Adrenal gland (tissue), 5 donors: Measurements from ENCODE around the gene CCDC146.

ENCODE experiments used
- CTCF ChIP-seq, 6 experiments: fragments of 450-650 bp in 4 of 6; fragments of 200-600 bp in 2 of 6; sonication (generic) in 1 of 6; IDR thresholded peaks; 1 replicate in 5 of 6; 2 replicates in 1 of 6; pipeline versions ENCODE4 v1.5.1 to v1.8.0; 2016 to 2021; ENCODE audit warnings: antibody characterized with exemption in 6 of 6, mild to moderate bottlenecking in 2 of 6, moderate library complexity in 1 of 6
- POLR2A ChIP-seq, 2 donors: fragments of 450-650 bp; IDR thresholded peaks; one replicate each; pipeline ENCODE4 v1.6.1; 2017; ENCODE audit warnings: antibody characterized with exemption in 2 of 2, mild to moderate bottlenecking in 2 of 2, moderate library complexity in 1 of 2
- donor health status: DM: no; HTN: no; CAD: no.

- no peak for TF ChIP-seq POLR2A (IDR thresholded peaks at IDR 0.05)
- TF ChIP-seq CTCF (IDR thresholded peaks at IDR 0.05) = no peak
Observed at GRCh38 chr7:77205706-77206105, 83.3 kb downstream of the CCDC146 start.
